ENCODE measurements around the gene GK.

DNA sequence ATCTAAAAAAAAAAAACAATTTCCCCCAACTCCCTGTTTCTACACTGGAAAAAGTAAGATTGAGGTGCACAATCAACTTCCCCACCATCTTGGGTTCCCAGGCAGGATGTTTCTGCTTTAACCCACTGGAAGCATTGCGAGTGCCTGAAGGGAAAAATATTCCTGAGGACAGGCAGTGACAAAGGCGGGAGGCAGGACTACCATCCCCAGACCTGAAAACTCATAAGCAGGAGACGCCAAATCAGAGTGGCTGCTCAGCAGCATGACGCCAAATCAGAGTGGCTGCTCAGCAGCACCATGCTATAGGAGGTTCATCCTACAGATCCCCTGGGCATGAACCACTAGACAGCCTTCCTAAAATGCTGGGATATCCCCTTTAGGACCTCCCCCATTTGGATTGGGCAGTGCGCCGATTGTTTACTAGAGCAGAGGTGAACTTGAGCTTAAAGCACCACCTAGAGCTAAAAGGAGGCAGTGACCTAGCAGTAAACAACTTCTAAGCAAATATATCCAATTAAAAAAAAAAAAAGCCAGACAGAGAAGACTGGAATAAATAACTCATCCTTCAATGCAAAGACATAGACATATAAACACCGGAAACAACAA is 35.0 kb upstream of the GK start:
- TF ChIP-seq, protein P1, sequence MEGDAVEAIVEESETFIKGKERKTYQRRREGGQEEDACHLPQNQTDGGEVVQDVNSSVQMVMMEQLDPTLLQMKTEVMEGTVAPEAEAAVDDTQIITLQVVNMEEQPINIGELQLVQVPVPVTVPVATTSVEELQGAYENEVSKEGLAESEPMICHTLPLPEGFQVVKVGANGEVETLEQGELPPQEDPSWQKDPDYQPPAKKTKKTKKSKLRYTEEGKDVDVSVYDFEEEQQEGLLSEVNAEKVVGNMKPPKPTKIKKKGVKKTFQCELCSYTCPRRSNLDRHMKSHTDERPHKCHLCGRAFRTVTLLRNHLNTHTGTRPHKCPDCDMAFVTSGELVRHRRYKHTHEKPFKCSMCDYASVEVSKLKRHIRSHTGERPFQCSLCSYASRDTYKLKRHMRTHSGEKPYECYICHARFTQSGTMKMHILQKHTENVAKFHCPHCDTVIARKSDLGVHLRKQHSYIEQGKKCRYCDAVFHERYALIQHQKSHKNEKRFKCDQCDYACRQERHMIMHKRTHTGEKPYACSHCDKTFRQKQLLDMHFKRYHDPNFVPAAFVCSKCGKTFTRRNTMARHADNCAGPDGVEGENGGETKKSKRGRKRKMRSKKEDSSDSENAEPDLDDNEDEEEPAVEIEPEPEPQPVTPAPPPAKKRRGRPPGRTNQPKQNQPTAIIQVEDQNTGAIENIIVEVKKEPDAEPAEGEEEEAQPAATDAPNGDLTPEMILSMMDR (conservative IDR thresholded peaks at IDR 0.05 in 1 of 2, IDR thresholded peaks at IDR 0.05 in 1 of 2; ENCODE audit: extremely low read depth in 1 of 2, insufficient read depth in 1 of 2, low read depth in 1 of 2, low read length in 2 of 2) = peak in 1 of 2 donors; percentile 27
- TF ChIP-seq EZH2 (IDR thresholded peaks at IDR 0.05; ENCODE audit: borderline replicate concordance, low read length) = no peak

Data from mammary epithelial cell (primary cell).